ENCODE data around the gene MNT.

MNT gene

GRCh38 chr17:2363851-2364762 lies 36.8 kb downstream of the MNT start:
- DNase-seq (ENCODE audit: low read depth), result no peak

GRCh38 chr17:2363318-2363717 lies 37.5 kb downstream of the MNT start:
- DNase-seq (ENCODE audit: low read depth), result no peak

GRCh38 chr17:2362881-2363280 lies 38.0 kb downstream of the MNT start:
- DNase-seq (ENCODE audit: low read depth), result no peak

- no peak for DNase-seq (ENCODE audit: low read depth)
These were observed 38.4 kb downstream of the MNT start for GRCh38 chr17:2362416-2362815.

- no peak for DNase-seq (ENCODE audit: low read depth)
These were observed 38.8 kb downstream of the MNT start for GRCh38 chr17:2362016-2362415.

GRCh38 chr17:2361010-2361760 lies 39.7 kb downstream of the MNT start:
- no peak for DNase-seq (ENCODE audit: low read depth)

- no peak for DNase-seq (ENCODE audit: low read depth)
These were observed 42.9 kb downstream of the MNT start for GRCh38 chr17:2357931-2358434.

GRCh38 chr17:2357237-2357636 lies 43.6 kb downstream of the MNT start:
- no peak for DNase-seq (ENCODE audit: low read depth)

GRCh38 chr17:2354311-2354710 lies 46.5 kb downstream of the MNT start:
- no peak for DNase-seq (ENCODE audit: low read depth)

- DNase-seq (ENCODE audit: low read depth), result no peak
These were observed 49.6 kb downstream of the MNT start for GRCh38 chr17:2351269-2351668.

- DNase-seq (ENCODE audit: low read depth), result no peak
These were observed 52.8 kb downstream of the MNT start for GRCh38 chr17:2347805-2348685.

GRCh38 chr17:2346475-2346874 lies 54.4 kb downstream of the MNT start:
- no peak for DNase-seq (ENCODE audit: low read depth)

GRCh38 chr17:2344528-2344927 lies 56.3 kb downstream of the MNT start:
- DNase-seq (ENCODE audit: low read depth), result no peak

- DNase-seq (ENCODE audit: low read depth), result peak; percentile 24
These were observed 57.4 kb downstream of the MNT start for GRCh38 chr17:2343421-2343820.

- DNase-seq (ENCODE audit: low read depth), result no peak
These were observed 62.6 kb downstream of the MNT start for GRCh38 chr17:2338315-2338657.

GRCh38 chr17:2337544-2338314 lies 63.1 kb downstream of the MNT start:
- DNase-seq (ENCODE audit: low read depth), result no peak

GRCh38 chr17:2336852-2337543 lies 63.9 kb downstream of the MNT start, which contains the start of gene SGSM2:
Gene SGSM2 (plus strand): TSS chr17:2337501. CDS start chr17:2337689, 188 bp downstream.
- DNase-seq (ENCODE audit: low read depth), result peak; percentile 45

GRCh38 chr17:2336215-2336851 lies 64.5 kb downstream of the MNT start, which contains the start of gene TSR1:
Gene TSR1 (minus strand): TSS chr17:2336457. CDS start chr17:2336427, 30 bp downstream.
- peak; percentile 80 for DNase-seq (ENCODE audit: low read depth)

- no peak for DNase-seq (ENCODE audit: low read depth)
These were observed 65.1 kb downstream of the MNT start for GRCh38 chr17:2335726-2336214.

Measured in stimulated activated CD8-positive, alpha-beta memory T cell treated with anti-CD3 and anti-CD28 coated beads, Interleukin-12 subunit alpha, Interleukin-12 subunit beta, amount 100 ng/mL, for 1 hour (primary cell).